ENCODE results near the gene ANTXRL.
"Not testable (repeated sequence)": the region's sequence is repeated elsewhere in the genome, so short reads cannot be mapped to it uniquely, and the experiment has no call there.

ANTXRL gene

GRCh38 chr10:46254467-46254866 lies 32.3 kb upstream of the ANTXRL start:
- DNase-seq (ENCODE audit: low read depth in 2 of 2) = no peak

GRCh38 chr10:46255210-46255609 lies 31.6 kb upstream of the ANTXRL start:
- DNase-seq (ENCODE audit: low read depth in 2 of 2) = not testable (repeated sequence)

GRCh38 chr10:46255801-46256747 lies 30.7 kb upstream of the ANTXRL start:
- DNase-seq (ENCODE audit: low read depth in 2 of 2) = peak in 1 of 2 donors; percentile 20

- DNase-seq (ENCODE audit: low read depth in 2 of 2) = no peak
Observed at GRCh38 chr10:46257099-46257498, 29.7 kb upstream of the ANTXRL start.

- not testable (repeated sequence) for DNase-seq (ENCODE audit: low read depth in 2 of 2)
Observed at GRCh38 chr10:46262906-46263560, 23.8 kb upstream of the ANTXRL start.

GRCh38 chr10:46263831-46264268 lies 22.9 kb upstream of the ANTXRL start:
- DNase-seq (ENCODE audit: low read depth in 2 of 2) = no peak

- no peak for DNase-seq (ENCODE audit: low read depth in 2 of 2)
Observed at GRCh38 chr10:46264336-46264735, 22.5 kb upstream of the ANTXRL start.

- DNase-seq (ENCODE audit: low read depth in 2 of 2) = no peak
Observed at GRCh38 chr10:46264737-46265368, 21.9 kb upstream of the ANTXRL start.

GRCh38 chr10:46265566-46266305 lies 21.1 kb upstream of the ANTXRL start:
- not testable (repeated sequence) for DNase-seq (ENCODE audit: low read depth in 2 of 2)

- DNase-seq (ENCODE audit: low read depth in 2 of 2) = no peak
Observed at GRCh38 chr10:46266306-46266985, 20.4 kb upstream of the ANTXRL start.

- DNase-seq (ENCODE audit: low read depth in 2 of 2) = no peak
Observed at GRCh38 chr10:46267132-46267985, 19.4 kb upstream of the ANTXRL start.

- no peak for DNase-seq (ENCODE audit: low read depth in 2 of 2)
Observed at GRCh38 chr10:46268076-46268881, 18.5 kb upstream of the ANTXRL start.

GRCh38 chr10:46269554-46270053 lies 17.2 kb upstream of the ANTXRL start:
- not testable (repeated sequence) for DNase-seq (ENCODE audit: low read depth in 2 of 2)

GRCh38 chr10:46270086-46270811 lies 16.5 kb upstream of the ANTXRL start:
- DNase-seq (ENCODE audit: low read depth in 2 of 2) = no peak

GRCh38 chr10:46270963-46271530 lies 15.8 kb upstream of the ANTXRL start:
- not testable (repeated sequence) for DNase-seq (ENCODE audit: low read depth in 2 of 2)

- DNase-seq (ENCODE audit: low read depth in 2 of 2) = not testable (repeated sequence)
Observed at GRCh38 chr10:46271795-46272499, 14.8 kb upstream of the ANTXRL start.

GRCh38 chr10:46272863-46273415 lies 13.9 kb upstream of the ANTXRL start:
- DNase-seq (ENCODE audit: low read depth in 2 of 2) = no peak
